Gastroesophageal sphincter (tissue), 3 donors: Measurements from ENCODE around the gene SP140L.

ENCODE experiments used
- POLR2AphosphoS5 ChIP-seq: sonication (generic); formaldehyde crosslinking; IDR thresholded peaks from one replicate; pipeline ENCODE4 v1.6.1; 2017; ENCODE audit warnings: antibody characterized with exemption
- TF ChIP-seq, protein P1 (sequence below), 4 experiments: fragments of 200-600 bp in 2 of 4; fragments of 450-650 bp in 2 of 4; sonication (generic) in 1 of 4; IDR thresholded peaks; one replicate each; pipeline ENCODE4 v1.5.1; 2017 to 2019; ENCODE audit warnings: antibody characterized with exemption in 4 of 4, mild to moderate bottlenecking in 2 of 4, moderate library complexity in 2 of 4

DNA sequence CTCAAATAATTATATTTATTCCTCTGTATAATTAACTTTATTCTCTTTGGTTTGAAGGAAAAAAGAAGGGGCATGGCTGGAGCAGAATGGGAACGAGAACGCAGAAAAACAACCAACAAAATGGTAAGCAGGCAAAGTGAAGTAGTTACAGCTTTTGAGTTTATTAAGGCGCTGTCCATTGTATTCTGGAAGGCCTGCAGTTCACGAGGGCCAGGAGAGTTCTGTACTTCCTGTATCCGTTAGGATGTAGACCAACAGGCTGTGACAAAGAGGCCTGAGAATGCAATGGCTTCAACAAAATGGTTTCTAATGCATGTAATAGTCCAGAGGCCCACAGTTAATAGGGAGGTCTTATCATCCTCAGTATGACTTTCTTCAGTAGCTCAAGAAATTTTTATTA, 56.5 kb downstream of the SP140L start:
- TF ChIP-seq, protein P1, sequence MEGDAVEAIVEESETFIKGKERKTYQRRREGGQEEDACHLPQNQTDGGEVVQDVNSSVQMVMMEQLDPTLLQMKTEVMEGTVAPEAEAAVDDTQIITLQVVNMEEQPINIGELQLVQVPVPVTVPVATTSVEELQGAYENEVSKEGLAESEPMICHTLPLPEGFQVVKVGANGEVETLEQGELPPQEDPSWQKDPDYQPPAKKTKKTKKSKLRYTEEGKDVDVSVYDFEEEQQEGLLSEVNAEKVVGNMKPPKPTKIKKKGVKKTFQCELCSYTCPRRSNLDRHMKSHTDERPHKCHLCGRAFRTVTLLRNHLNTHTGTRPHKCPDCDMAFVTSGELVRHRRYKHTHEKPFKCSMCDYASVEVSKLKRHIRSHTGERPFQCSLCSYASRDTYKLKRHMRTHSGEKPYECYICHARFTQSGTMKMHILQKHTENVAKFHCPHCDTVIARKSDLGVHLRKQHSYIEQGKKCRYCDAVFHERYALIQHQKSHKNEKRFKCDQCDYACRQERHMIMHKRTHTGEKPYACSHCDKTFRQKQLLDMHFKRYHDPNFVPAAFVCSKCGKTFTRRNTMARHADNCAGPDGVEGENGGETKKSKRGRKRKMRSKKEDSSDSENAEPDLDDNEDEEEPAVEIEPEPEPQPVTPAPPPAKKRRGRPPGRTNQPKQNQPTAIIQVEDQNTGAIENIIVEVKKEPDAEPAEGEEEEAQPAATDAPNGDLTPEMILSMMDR (IDR thresholded peaks at IDR 0.05), result no peak
- no peak for TF ChIP-seq POLR2AphosphoS5
